HepG2 (cell line): ENCODE data around the gene PDE6C. TPM values are rescaled to one million over a fixed set of nuclear protein-coding genes. Genes with fewer than 3 reads are reported as not detected.

Experiments
- CCDC6 ChIP-seq: sonication (generic); formaldehyde crosslinking; IDR thresholded peaks from 2 replicates; pipeline ENCODE4 v1.8.1; 2022; ENCODE audit warnings: mild to moderate bottlenecking, missing genetic modification reagents, moderate library complexity
- FOXC1 ChIP-seq: sonication (generic); formaldehyde crosslinking; IDR thresholded peaks from 2 replicates; pipeline ENCODE4 v1.8.0; 2022; ENCODE audit warnings: mild to moderate bottlenecking, missing genetic modification reagents, borderline replicate concordance
- HDAC6 ChIP-seq: fragments of 200-600 bp; sonication (generic); IDR thresholded peaks from 2 replicates; pipeline ENCODE4 v1.7.0; 2017; ENCODE audit warnings: mild to moderate bottlenecking, antibody characterized with exemption, low read length, low read depth
- MIXL1 ChIP-seq: IDR thresholded peaks from 2 replicates; pipeline ENCODE4 v1.6.1; 2016
- NCOA2 ChIP-seq: sonication (generic); formaldehyde crosslinking; IDR thresholded peaks from 2 replicates; pipeline ENCODE4 v1.8.0; 2022; ENCODE audit warnings: inconsistent platforms
- NFYB ChIP-seq: sonication (generic); formaldehyde crosslinking; IDR thresholded peaks from 2 replicates; pipeline ENCODE4 v1.4.0; 2020; ENCODE audit warnings: missing genetic modification reagents
- POLR2A ChIP-seq, 2 experiments: IDR thresholded peaks; 2 replicates each; pipeline ENCODE4 v1.6.1; 2011; ENCODE audit warnings: low read depth in 2 of 2, low read length in 2 of 2, mild to moderate bottlenecking in 1 of 2, moderate library complexity in 1 of 2; ENCODE audit not compliant: insufficient read depth in 1 of 2
- SKI ChIP-seq: fragments of 450-650 bp; IDR thresholded peaks from one replicate; pipeline ENCODE4 v1.6.1; 2018; ENCODE audit warnings: mild to moderate bottlenecking; ENCODE audit not compliant: partially characterized antibody
- SP1 ChIP-seq, 2 experiments: fragments of 450-650 bp in 1 of 2; sonication (generic) in 1 of 2; formaldehyde crosslinking in 1 of 2; IDR thresholded peaks; 2 replicates each; pipeline versions ENCODE4 v1.4.0 to v1.6.1; 2016 to 2020; ENCODE audit warnings: missing genetic modification reagents in 1 of 2
- THYN1 ChIP-seq: sonication (generic); formaldehyde crosslinking; IDR thresholded peaks from 2 replicates; pipeline ENCODE4 v1.8.1; 2023; ENCODE audit warnings: low read depth, mild to moderate bottlenecking, moderate library complexity, missing genetic modification reagents, borderline replicate concordance
- ZBTB7B ChIP-seq: sonication (generic); formaldehyde crosslinking; IDR thresholded peaks from 2 replicates; pipeline ENCODE4 v1.4.0; 2020; ENCODE audit warnings: missing genetic modification reagents
- ZFY ChIP-seq: sonication (generic); formaldehyde crosslinking; IDR thresholded peaks from 2 replicates; pipeline ENCODE4 v1.4.0; 2020; ENCODE audit warnings: missing genetic modification reagents
- ZNF17 ChIP-seq: sonication (generic); formaldehyde crosslinking; IDR thresholded peaks from 2 replicates; pipeline ENCODE4 v1.5.0; 2020; ENCODE audit warnings: mild to moderate bottlenecking, missing genetic modification reagents
- ZNF441 ChIP-seq: sonication (generic); formaldehyde crosslinking; IDR thresholded peaks from 2 replicates; pipeline ENCODE4 v1.7.0; 2021; ENCODE audit warnings: missing genetic modification reagents, borderline replicate concordance
- ZNF510 ChIP-seq: sonication (generic); formaldehyde crosslinking; IDR thresholded peaks from 2 replicates; pipeline ENCODE4 v1.4.0; 2020; ENCODE audit warnings: low read depth, mild to moderate bottlenecking, missing genetic modification reagents
- ZNF564 ChIP-seq: sonication (generic); formaldehyde crosslinking; IDR thresholded peaks from 2 replicates; pipeline ENCODE4 v1.8.1; 2023; ENCODE audit warnings: mild to moderate bottlenecking, missing genetic modification reagents
- ZNF724P ChIP-seq: sonication (generic); formaldehyde crosslinking; IDR thresholded peaks from 2 replicates; pipeline ENCODE4 v1.8.0; 2022; ENCODE audit warnings: missing genetic modification reagents, borderline replicate concordance
- ZNF891 ChIP-seq: sonication (generic); formaldehyde crosslinking; IDR thresholded peaks from 2 replicates; pipeline ENCODE4 v1.5.0; 2020; ENCODE audit warnings: mild to moderate bottlenecking, missing genetic modification reagents
- polyA plus RNA-seq, 8 experiments: library from polyadenylated mRNA; depleted of rRNA in 3 of 8; stranded (reverse) in 7 of 8; unstranded in 1 of 8; fragments of >200 nt; fragmentation: Illumina TruSeq in 4 of 8; extraction: Trizol in 4 of 8; gene quantifications; 2 replicates each; pipeline versions ENCODE4 v1.2.1 to v1.2.3, GENCODE V29; 2011 to 2016; ENCODE audit warnings: low read depth in 4 of 8, missing spikeins in 1 of 8, mixed read lengths in 1 of 8; ENCODE audit not compliant: insufficient read depth in 1 of 8
- total RNA-seq, 5 experiments: library from RNA; depleted of rRNA; stranded (reverse); fragments of >200 nt; fragmentation: Illumina TruSeq; extraction: Trizol; gene quantifications; 2 replicates each; pipeline ENCODE4 v1.2.3, GENCODE V29; 2016; ENCODE audit warnings: low read depth in 1 of 5
- TF ChIP-seq, protein P1 (sequence below): sonication (generic); formaldehyde crosslinking; IDR thresholded peaks from 2 replicates; pipeline ENCODE4 v1.5.1; 2020; ENCODE audit warnings: mild to moderate bottlenecking, missing genetic modification reagents, moderate library complexity
- TF ChIP-seq, protein P2 (sequence below), 2 experiments: fragments of 450-650 bp in 1 of 2; sonication (generic) in 1 of 2; formaldehyde crosslinking; IDR thresholded peaks; 2 replicates each; pipeline versions ENCODE4 v1.5.0 to v1.8.0; 2020 to 2022; ENCODE audit warnings: mild to moderate bottlenecking in 1 of 2, missing genetic modification reagents in 1 of 2
- TF ChIP-seq, protein P3 (sequence below): sonication (generic); formaldehyde crosslinking; IDR thresholded peaks from 2 replicates; pipeline ENCODE4 v1.4.0; 2020; ENCODE audit warnings: mild to moderate bottlenecking, missing genetic modification reagents
- TF ChIP-seq, protein P4 (sequence below): IDR thresholded peaks from 2 replicates; pipeline ENCODE4 v1.6.1; 2016; ENCODE audit warnings: mild to moderate bottlenecking
- TF ChIP-seq, protein P5 (sequence below): sonication (generic); formaldehyde crosslinking; IDR thresholded peaks from 2 replicates; pipeline ENCODE4 v1.4.0; 2020; ENCODE audit warnings: mild to moderate bottlenecking, low read depth, missing genetic modification reagents

Gene PDE6C
- total and polyA plus RNA-seq, 2 of the 13 experiments (the other 11 are each of a cell fraction or from before 2014, with no cell fraction given) = 0.64 TPM; not detected in 1

DNA sequence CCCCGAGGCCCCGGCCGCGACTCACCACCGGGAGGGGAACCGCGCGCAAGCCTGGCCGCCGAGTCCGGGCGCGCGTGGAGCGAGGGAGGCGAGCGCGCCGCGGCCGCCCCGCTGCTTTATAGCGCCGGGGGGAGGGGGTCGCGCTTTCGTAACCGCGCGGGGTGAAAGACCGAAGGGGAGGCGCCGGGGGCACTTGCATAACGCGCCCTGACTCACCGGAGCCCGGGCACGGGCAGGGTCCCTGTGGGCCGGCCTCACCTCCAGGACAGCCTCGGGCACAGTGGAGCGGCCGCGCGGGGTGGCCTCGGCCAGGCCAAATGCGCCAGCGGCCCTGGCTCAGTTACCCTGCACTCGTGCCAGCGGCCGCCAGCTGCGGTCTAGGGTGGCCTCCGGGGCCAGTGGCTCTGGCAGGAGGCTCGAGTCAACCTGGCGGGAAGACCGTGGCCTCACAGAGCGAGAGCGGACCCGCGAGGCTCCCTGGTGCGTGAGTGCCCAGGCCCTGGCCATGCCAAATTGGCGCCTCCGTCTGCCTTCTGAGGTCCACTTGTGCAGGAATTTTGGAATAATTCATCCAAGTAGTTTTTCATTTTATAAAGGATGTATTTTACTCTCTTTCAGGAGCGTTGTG is 11.1 kb upstream of the PDE6C start, which contains the start of gene RBP4 (continued):
- TF ChIP-seq, protein P1, sequence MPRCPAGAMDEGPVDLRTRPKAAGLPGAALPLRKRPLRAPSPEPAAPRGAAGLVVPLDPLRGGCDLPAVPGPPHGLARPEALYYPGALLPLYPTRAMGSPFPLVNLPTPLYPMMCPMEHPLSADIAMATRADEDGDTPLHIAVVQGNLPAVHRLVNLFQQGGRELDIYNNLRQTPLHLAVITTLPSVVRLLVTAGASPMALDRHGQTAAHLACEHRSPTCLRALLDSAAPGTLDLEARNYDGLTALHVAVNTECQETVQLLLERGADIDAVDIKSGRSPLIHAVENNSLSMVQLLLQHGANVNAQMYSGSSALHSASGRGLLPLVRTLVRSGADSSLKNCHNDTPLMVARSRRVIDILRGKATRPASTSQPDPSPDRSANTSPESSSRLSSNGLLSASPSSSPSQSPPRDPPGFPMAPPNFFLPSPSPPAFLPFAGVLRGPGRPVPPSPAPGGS (CRISPR knock-in tag) = peak; percentile 57; the same call in 1 of the 2 replicates
- TF ChIP-seq HDAC6 (no peak), ZFY (CRISPR knock-in tag) (peak; percentile 89), ZNF891 (CRISPR knock-in tag) (peak; percentile 79), SKI (peak; percentile 55), ZNF510 (CRISPR knock-in tag) (no peak), ZNF724P (CRISPR knock-in tag) (peak; percentile 35; the same call in 1 of the 2 replicates), CCDC6 (CRISPR knock-in tag) (peak; percentile 75), ZNF564 (CRISPR knock-in tag) (peak; percentile 78; the same call in 1 of the 2 replicates), POLR2A (IDR thresholded peaks at IDR 0.05; ENCODE audit: insufficient read depth in 1 of 2, low read depth in 2 of 2, low read length in 2 of 2) (peak; percentile 85 to 94), NCOA2 (CRISPR knock-in tag) (no peak), SP1 (IDR thresholded peaks at IDR 0.05) (no peak), SP1 (CRISPR knock-in tag; IDR thresholded peaks at IDR 0.05) (0 out of 2 replicates have a peak, but pooled peaks have one; percentile 38), NFYB (no peak; the same call in 1 of the 2 replicates), ZNF17 (CRISPR knock-in tag) (no peak), ZNF441 (CRISPR knock-in tag) (no peak; the same call in 1 of the 2 replicates), THYN1 (CRISPR knock-in tag) (no peak), MIXL1 (no peak), FOXC1 (CRISPR knock-in tag) (peak; percentile 89), ZBTB7B (CRISPR knock-in tag) (peak; percentile 85)
- TF ChIP-seq, protein P2, sequence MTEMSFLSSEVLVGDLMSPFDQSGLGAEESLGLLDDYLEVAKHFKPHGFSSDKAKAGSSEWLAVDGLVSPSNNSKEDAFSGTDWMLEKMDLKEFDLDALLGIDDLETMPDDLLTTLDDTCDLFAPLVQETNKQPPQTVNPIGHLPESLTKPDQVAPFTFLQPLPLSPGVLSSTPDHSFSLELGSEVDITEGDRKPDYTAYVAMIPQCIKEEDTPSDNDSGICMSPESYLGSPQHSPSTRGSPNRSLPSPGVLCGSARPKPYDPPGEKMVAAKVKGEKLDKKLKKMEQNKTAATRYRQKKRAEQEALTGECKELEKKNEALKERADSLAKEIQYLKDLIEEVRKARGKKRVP (CRISPR knock-in tag; IDR thresholded peaks at IDR 0.05) = peak in 1 of 2 experiments; percentile 85; a peak in 2 of 4 replicates
- TF ChIP-seq, protein P3, sequence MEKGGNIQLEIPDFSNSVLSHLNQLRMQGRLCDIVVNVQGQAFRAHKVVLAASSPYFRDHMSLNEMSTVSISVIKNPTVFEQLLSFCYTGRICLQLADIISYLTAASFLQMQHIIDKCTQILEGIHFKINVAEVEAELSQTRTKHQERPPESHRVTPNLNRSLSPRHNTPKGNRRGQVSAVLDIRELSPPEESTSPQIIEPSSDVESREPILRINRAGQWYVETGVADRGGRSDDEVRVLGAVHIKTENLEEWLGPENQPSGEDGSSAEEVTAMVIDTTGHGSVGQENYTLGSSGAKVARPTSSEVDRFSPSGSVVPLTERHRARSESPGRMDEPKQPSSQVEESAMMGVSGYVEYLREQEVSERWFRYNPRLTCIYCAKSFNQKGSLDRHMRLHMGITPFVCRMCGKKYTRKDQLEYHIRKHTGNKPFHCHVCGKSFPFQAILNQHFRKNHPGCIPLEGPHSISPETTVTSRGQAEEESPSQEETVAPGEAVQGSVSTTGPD = no peak
- TF ChIP-seq, protein P4, sequence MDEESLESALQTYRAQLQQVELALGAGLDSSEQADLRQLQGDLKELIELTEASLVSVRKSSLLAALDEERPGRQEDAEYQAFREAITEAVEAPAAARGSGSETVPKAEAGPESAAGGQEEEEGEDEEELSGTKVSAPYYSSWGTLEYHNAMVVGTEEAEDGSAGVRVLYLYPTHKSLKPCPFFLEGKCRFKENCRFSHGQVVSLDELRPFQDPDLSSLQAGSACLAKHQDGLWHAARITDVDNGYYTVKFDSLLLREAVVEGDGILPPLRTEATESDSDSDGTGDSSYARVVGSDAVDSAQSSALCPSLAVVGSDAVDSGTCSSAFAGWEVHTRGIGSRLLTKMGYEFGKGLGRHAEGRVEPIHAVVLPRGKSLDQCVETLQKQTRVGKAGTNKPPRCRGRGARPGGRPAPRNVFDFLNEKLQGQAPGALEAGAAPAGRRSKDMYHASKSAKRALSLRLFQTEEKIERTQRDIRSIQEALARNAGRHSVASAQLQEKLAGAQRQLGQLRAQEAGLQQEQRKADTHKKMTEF (CRISPR knock-in tag) = peak; percentile 87; the same call in 1 of the 2 replicates
- TF ChIP-seq, protein P5, sequence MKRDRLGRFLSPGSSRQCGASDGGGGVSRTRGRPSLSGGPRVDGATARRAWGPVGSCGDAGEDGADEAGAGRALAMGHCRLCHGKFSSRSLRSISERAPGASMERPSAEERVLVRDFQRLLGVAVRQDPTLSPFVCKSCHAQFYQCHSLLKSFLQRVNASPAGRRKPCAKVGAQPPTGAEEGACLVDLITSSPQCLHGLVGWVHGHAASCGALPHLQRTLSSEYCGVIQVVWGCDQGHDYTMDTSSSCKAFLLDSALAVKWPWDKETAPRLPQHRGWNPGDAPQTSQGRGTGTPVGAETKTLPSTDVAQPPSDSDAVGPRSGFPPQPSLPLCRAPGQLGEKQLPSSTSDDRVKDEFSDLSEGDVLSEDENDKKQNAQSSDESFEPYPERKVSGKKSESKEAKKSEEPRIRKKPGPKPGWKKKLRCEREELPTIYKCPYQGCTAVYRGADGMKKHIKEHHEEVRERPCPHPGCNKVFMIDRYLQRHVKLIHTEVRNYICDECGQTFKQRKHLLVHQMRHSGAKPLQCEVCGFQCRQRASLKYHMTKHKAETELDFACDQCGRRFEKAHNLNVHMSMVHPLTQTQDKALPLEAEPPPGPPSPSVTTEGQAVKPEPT (CRISPR knock-in tag) = no peak; the same call in 1 of the 2 replicates
